ENCODE measurements around the gene HSD17B2.

HSD17B2 gene, protein sequence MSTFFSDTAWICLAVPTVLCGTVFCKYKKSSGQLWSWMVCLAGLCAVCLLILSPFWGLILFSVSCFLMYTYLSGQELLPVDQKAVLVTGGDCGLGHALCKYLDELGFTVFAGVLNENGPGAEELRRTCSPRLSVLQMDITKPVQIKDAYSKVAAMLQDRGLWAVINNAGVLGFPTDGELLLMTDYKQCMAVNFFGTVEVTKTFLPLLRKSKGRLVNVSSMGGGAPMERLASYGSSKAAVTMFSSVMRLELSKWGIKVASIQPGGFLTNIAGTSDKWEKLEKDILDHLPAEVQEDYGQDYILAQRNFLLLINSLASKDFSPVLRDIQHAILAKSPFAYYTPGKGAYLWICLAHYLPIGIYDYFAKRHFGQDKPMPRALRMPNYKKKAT

DNA sequence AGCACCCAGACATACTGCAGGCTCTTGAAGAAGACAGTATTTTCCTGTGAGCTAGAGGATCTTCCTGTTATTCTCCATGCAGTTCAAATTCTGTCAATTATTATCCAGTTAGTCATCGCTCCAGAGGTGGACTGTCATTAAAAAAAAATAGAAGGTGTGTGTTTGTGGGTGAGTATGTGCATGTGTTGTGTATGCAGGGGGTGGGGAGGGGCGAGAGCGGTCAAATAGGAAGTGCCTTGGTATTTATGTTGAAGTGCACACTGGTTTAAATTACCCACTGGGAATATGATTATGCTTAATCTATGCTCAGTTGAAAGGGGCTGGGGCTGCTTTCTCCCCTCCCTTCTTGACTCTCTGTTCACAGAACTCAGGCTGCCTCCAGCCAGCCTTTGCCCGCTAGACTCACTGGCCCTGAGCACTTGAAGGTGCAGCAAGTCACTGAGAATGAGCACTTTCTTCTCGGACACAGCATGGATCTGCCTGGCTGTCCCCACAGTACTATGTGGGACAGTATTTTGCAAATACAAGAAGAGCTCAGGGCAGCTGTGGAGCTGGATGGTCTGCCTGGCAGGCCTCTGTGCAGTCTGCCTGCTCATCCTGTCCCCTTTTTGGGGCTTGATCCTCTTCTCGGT lies at the start of gene HSD17B2:
Gene HSD17B2, plus strand, starts transcription at position 273 of the 632 bp plus-strand sequence. Its CDS starts 172 bp downstream, at position 445.
- no peak within 1 kb of the TSS for H3K27ac ChIP-seq (ENCODE audit: low read depth, low read length)
- H3K9me3 ChIP-seq (ENCODE audit: control insufficient read depth, insufficient read depth, low read length), result no peaks in the 10 kb centered on the region
- H3K4me3 ChIP-seq (ENCODE audit: low read length), result no peak within 1 kb of the TSS
- H3K36me3 ChIP-seq (ENCODE audit: control insufficient read depth, low read length), result no peaks in the 10 kb centered on the region
- no peaks in the 10 kb centered on the region for H3K9me2 ChIP-seq (replicated peaks; ENCODE audit: control insufficient read depth, low read length)
- no peaks in the 10 kb centered on the region for H3K4me1 ChIP-seq (ENCODE audit: control insufficient read depth, low read length)
- peaks cover 4% of the 10 kb centered on the region; the same call in 1 of the 2 replicates for H3K27me3 ChIP-seq (ENCODE audit: control insufficient read depth, low read length)
- no peaks in the 10 kb centered on the region for H4K20me1 ChIP-seq (ENCODE audit: control insufficient read depth, insufficient read depth, low read depth, low read length)
- H3K79me2 ChIP-seq (ENCODE audit: control insufficient read depth, low read length), result no peaks in the 10 kb centered on the region
- TF ChIP-seq, protein P1, sequence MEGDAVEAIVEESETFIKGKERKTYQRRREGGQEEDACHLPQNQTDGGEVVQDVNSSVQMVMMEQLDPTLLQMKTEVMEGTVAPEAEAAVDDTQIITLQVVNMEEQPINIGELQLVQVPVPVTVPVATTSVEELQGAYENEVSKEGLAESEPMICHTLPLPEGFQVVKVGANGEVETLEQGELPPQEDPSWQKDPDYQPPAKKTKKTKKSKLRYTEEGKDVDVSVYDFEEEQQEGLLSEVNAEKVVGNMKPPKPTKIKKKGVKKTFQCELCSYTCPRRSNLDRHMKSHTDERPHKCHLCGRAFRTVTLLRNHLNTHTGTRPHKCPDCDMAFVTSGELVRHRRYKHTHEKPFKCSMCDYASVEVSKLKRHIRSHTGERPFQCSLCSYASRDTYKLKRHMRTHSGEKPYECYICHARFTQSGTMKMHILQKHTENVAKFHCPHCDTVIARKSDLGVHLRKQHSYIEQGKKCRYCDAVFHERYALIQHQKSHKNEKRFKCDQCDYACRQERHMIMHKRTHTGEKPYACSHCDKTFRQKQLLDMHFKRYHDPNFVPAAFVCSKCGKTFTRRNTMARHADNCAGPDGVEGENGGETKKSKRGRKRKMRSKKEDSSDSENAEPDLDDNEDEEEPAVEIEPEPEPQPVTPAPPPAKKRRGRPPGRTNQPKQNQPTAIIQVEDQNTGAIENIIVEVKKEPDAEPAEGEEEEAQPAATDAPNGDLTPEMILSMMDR (IDR thresholded peaks at IDR 0.05; ENCODE audit: low read depth, low read length, poor library complexity, severe bottlenecking), result no peak
- no peak for TF ChIP-seq EZH2phosphoT487 (IDR thresholded peaks at IDR 0.05; ENCODE audit: borderline replicate concordance, low read length)
- H3K4me2 ChIP-seq (ENCODE audit: low read length), result no peak within 1 kb of the TSS
- no peaks in the 10 kb centered on the region for H3F3A ChIP-seq (ENCODE audit: control insufficient read depth, insufficient read depth)

DNA sequence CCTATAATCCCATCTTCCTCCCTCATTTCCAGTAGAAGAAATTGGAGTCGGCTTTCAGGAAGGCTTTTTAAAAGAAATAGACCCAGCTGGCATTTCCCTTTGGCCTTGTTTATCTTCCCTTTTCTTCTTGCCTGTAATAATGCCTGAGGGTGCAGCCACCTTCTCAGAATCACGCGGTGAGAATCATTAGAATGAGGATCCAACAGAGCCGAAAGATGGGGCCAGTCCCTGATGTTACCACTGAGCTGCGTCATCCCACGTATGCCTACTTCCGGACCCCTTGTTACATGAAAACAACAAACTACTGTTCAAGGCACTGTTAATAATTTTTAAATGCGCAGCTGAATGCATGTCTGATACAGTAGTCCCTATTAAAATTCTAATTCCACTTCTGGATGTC lies 47.9 kb upstream of the HSD17B2 start:
- no peaks in the 10 kb centered on the region for H4K20me1 ChIP-seq (ENCODE audit: control insufficient read depth, insufficient read depth, low read depth, low read length)
- H3K4me2 ChIP-seq (ENCODE audit: low read length), result no peak overlapping the region
- no peaks in the 10 kb centered on the region for H3F3A ChIP-seq (ENCODE audit: control insufficient read depth, insufficient read depth)
- H3K27ac ChIP-seq (ENCODE audit: low read depth, low read length), result no peak overlapping the region
- H3K4me1 ChIP-seq (ENCODE audit: control insufficient read depth, low read length), result no peaks in the 10 kb centered on the region
- H3K27me3 ChIP-seq (ENCODE audit: control insufficient read depth, low read length), result peaks cover 9% of the 10 kb centered on the region; the same call in 1 of the 2 replicates
- H3K79me2 ChIP-seq (ENCODE audit: control insufficient read depth, low read length), result no peaks in the 10 kb centered on the region
- H3K9me3 ChIP-seq (ENCODE audit: control insufficient read depth, insufficient read depth, low read length), result no peaks in the 10 kb centered on the region
- H3K36me3 ChIP-seq (ENCODE audit: control insufficient read depth, low read length), result no peaks in the 10 kb centered on the region
- H3K4me3 ChIP-seq (ENCODE audit: low read length), result no peak overlapping the region
- H3K9me2 ChIP-seq (replicated peaks; ENCODE audit: control insufficient read depth, low read length), result no peaks in the 10 kb centered on the region
- TF ChIP-seq, protein P1 (IDR thresholded peaks at IDR 0.05; ENCODE audit: low read depth, low read length, poor library complexity, severe bottlenecking), result no peak
- no peak for TF ChIP-seq EZH2phosphoT487 (IDR thresholded peaks at IDR 0.05; ENCODE audit: borderline replicate concordance, low read length)

DNA sequence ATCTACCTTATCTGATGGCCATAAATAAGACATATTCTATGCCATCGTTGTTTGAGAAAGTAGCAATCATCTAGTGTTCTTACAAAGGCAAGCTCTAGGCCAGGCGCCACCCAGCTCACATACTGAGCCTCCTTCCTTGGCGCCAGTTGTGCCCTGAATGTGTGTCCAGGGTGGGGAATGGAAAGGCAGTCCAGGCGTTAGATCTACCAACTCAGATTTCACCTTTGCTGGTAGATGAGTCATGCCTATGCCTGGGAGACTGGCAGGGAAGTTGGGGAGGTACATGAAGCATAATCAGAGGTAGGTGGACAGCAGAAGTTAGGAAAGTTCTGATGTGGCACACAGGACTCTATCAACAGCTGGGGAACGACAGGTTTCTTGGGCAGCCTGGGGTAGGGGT lies 47.3 kb upstream of the HSD17B2 start:
- no peaks in the 10 kb centered on the region for H3K36me3 ChIP-seq (ENCODE audit: control insufficient read depth, low read length)
- peaks cover 9% of the 10 kb centered on the region; the same call in 1 of the 2 replicates for H3K27me3 ChIP-seq (ENCODE audit: control insufficient read depth, low read length)
- no peaks in the 10 kb centered on the region for H3F3A ChIP-seq (ENCODE audit: control insufficient read depth, insufficient read depth)
- H3K79me2 ChIP-seq (ENCODE audit: control insufficient read depth, low read length), result no peaks in the 10 kb centered on the region
- TF ChIP-seq, protein P1 (IDR thresholded peaks at IDR 0.05; ENCODE audit: low read depth, low read length, poor library complexity, severe bottlenecking), result no peak
- H3K9me2 ChIP-seq (replicated peaks; ENCODE audit: control insufficient read depth, low read length), result no peaks in the 10 kb centered on the region
- no peak overlapping the region for H3K27ac ChIP-seq (ENCODE audit: low read depth, low read length)
- H3K4me1 ChIP-seq (ENCODE audit: control insufficient read depth, low read length), result no peaks in the 10 kb centered on the region
- H3K4me2 ChIP-seq (ENCODE audit: low read length), result no peak overlapping the region
- H4K20me1 ChIP-seq (ENCODE audit: control insufficient read depth, insufficient read depth, low read depth, low read length), result no peaks in the 10 kb centered on the region
- H3K9me3 ChIP-seq (ENCODE audit: control insufficient read depth, insufficient read depth, low read length), result no peaks in the 10 kb centered on the region
- no peak overlapping the region for H3K4me3 ChIP-seq (ENCODE audit: low read length)
